Trophoblast cell (in vitro differentiated cells and primary cell): Measurements from ENCODE around the gene GADL1.

Experiments
- DNase-seq, 2 donors: peaks; one replicate each; pipeline ENCODE4 v3.0.0-alpha.2; 2016
- H2AFZ ChIP-seq: 2 replicates; pipeline ENCODE4 v1.6.1; 2013; ENCODE audit warnings: low read length, moderate library complexity, mild to moderate bottlenecking; ENCODE audit not compliant: insufficient read depth, poor library complexity
- H2AK5ac ChIP-seq: 2 replicates; pipeline ENCODE4 v1.6.1; 2013; ENCODE audit warnings: mild to moderate bottlenecking, low read length
- H2BK120ac ChIP-seq: 2 replicates; pipeline ENCODE4 v1.6.1; 2013; ENCODE audit warnings: low read length, mild to moderate bottlenecking, moderate library complexity; ENCODE audit not compliant: insufficient read depth, poor library complexity
- H2BK12ac ChIP-seq: 2 replicates; pipeline ENCODE4 v1.6.1; 2013; ENCODE audit warnings: mild to moderate bottlenecking, low read length, moderate library complexity
- H2BK5ac ChIP-seq: 2 replicates; pipeline ENCODE4 v1.6.1; 2013; ENCODE audit warnings: low read length, low read depth, moderate library complexity, mild to moderate bottlenecking; ENCODE audit not compliant: poor library complexity
- H3K14ac ChIP-seq: 2 replicates; pipeline ENCODE4 v1.6.1; 2013; ENCODE audit warnings: mild to moderate bottlenecking, low read length
- H3K18ac ChIP-seq: 2 replicates; pipeline ENCODE4 v1.6.1; 2013; ENCODE audit warnings: mild to moderate bottlenecking, low read length
- H3K23ac ChIP-seq: 2 replicates; pipeline ENCODE4 v1.6.1; 2013; ENCODE audit warnings: low read length
- H3K27ac ChIP-seq: 2 replicates; pipeline ENCODE4 v1.5.1; 2013; ENCODE audit warnings: low read depth, mild to moderate bottlenecking, inconsistent platforms, low read length, moderate library complexity
- H3K27me3 ChIP-seq: 2 replicates; pipeline ENCODE4 v1.6.1; 2013; ENCODE audit warnings: inconsistent platforms, mild to moderate bottlenecking, low read length, moderate library complexity; ENCODE audit not compliant: insufficient read depth
- H3K36me3 ChIP-seq, 2 experiments: 1 replicate in 1 of 2; 2 replicates in 1 of 2; pipeline ENCODE4 v1.6.1; 2013; ENCODE audit warnings: low read length in 2 of 2, mild to moderate bottlenecking in 2 of 2, moderate library complexity in 1 of 2; ENCODE audit not compliant: insufficient read depth in 2 of 2, control insufficient read depth in 1 of 2
- H3K4ac ChIP-seq: 2 replicates; pipeline ENCODE4 v1.6.1; 2013; ENCODE audit warnings: low read depth, mild to moderate bottlenecking, low read length, moderate library complexity
- H3K4me1 ChIP-seq, 2 experiments: 1 replicate in 1 of 2; 2 replicates in 1 of 2; pipeline ENCODE4 v1.6.1; 2013; ENCODE audit warnings: low read length in 2 of 2, mild to moderate bottlenecking in 2 of 2, moderate library complexity in 1 of 2; ENCODE audit not compliant: insufficient read depth in 2 of 2, control insufficient read depth in 1 of 2
- H3K4me2 ChIP-seq: 2 replicates; pipeline ENCODE4 v1.6.1; 2013; ENCODE audit warnings: inconsistent platforms, mild to moderate bottlenecking, low read length, moderate library complexity
- H3K4me3 ChIP-seq: 2 replicates; pipeline ENCODE4 v1.5.1; 2013; ENCODE audit warnings: mild to moderate bottlenecking, low read depth, low read length, inconsistent platforms
- H3K79me1 ChIP-seq: one replicate; pipeline ENCODE4 v1.6.1; 2013; ENCODE audit warnings: low read length
- H3K79me2 ChIP-seq: 2 replicates; pipeline ENCODE4 v1.6.1; 2013; ENCODE audit warnings: low read length, mild to moderate bottlenecking; ENCODE audit not compliant: control insufficient read depth, insufficient read depth, poor library complexity
- H3K9ac ChIP-seq: 2 replicates; pipeline ENCODE4 v1.6.1; 2013; ENCODE audit warnings: mild to moderate bottlenecking, low read length
- H3K9me3 ChIP-seq: 2 replicates; pipeline ENCODE4 v1.6.1; 2013; ENCODE audit warnings: low read depth, mild to moderate bottlenecking, control low read depth, inconsistent platforms, low read length; ENCODE audit not compliant: insufficient read depth
- H4K12ac ChIP-seq: 2 replicates; pipeline ENCODE4 v1.6.1; 2013; ENCODE audit warnings: low read depth, mild to moderate bottlenecking, low read length, moderate library complexity
- H4K8ac ChIP-seq: 2 replicates; pipeline ENCODE4 v1.6.1; 2013; ENCODE audit warnings: low read depth, mild to moderate bottlenecking, low read length, moderate library complexity
- H4K91ac ChIP-seq: one replicate; pipeline ENCODE4 v1.6.1; 2013; ENCODE audit warnings: low read depth, mild to moderate bottlenecking, low read length, moderate library complexity
- WGBS: extraction: QIAGEN DNeasy Blood & Tissue Kit; methylation state at CpG from one replicate; pipeline ENCODE4 v1.1.7; 2013; ENCODE audit warnings: missing lambda C conversion rate; ENCODE audit not compliant: insufficient read length, insufficient coverage; ENCODE audit errors: extremely low coverage; 5-methylcytosine and 5-hydroxymethylcytosine counted together

Gene GADL1

GRCh38 chr3:30733209-30733608, 161.3 kb downstream of the GADL1 start:
- Histone ChIP-seq H3K9ac (no peak overlapping the region), H2BK12ac (no peak overlapping the region), H4K8ac (no peak overlapping the region), H3K9me3 (no peaks in the 10 kb centered on the region), H3K79me1 (no peaks in the 10 kb centered on the region), H3K27me3 (no peaks in the 10 kb centered on the region), H3K79me2 (no peaks in the 10 kb centered on the region), H2AK5ac (no peak overlapping the region), H3K4ac (no peak overlapping the region), H2AFZ (no peak overlapping the region), H2BK5ac (no peak overlapping the region), H3K36me3 (no peaks in the 10 kb centered on the region), H3K27ac (no peak overlapping the region), H3K14ac (no peak overlapping the region), H3K4me1 (no peaks in the 10 kb centered on the region), H4K91ac (no peak overlapping the region), H2BK120ac (no peak overlapping the region), H3K4me3 (no peak overlapping the region), H3K18ac (no peak overlapping the region), H3K4me2 (no peak overlapping the region), H4K12ac (no peak overlapping the region), H3K23ac (no peak overlapping the region)
- DNase-seq = no peak
- no CpG with 5 or more reads among the region's 1 CpG for WGBS

- no peak overlapping the region for H3K27ac ChIP-seq
- H4K12ac ChIP-seq = no peak overlapping the region
- H3K4ac ChIP-seq = no peak overlapping the region
- no CpG with 5 or more reads among the region's 3 CpGs for WGBS
- no peak overlapping the region for H3K9ac ChIP-seq
- H2AK5ac ChIP-seq = no peak overlapping the region
- no peaks in the 10 kb centered on the region for H3K79me1 ChIP-seq
- no peak overlapping the region for H2BK5ac ChIP-seq
- H3K79me2 ChIP-seq = no peaks in the 10 kb centered on the region
- no peak overlapping the region for H3K23ac ChIP-seq
- no peak overlapping the region for H4K8ac ChIP-seq
- H3K4me3 ChIP-seq = no peak overlapping the region
- no peaks in the 10 kb centered on the region for H3K9me3 ChIP-seq
- DNase-seq = no peak
- no peak overlapping the region for H4K91ac ChIP-seq
- no peak overlapping the region for H3K18ac ChIP-seq
- no peak overlapping the region for H3K14ac ChIP-seq
- no peak overlapping the region for H2BK120ac ChIP-seq
- H2BK12ac ChIP-seq = no peak overlapping the region
- H3K4me1 ChIP-seq = no peaks in the 10 kb centered on the region
- H3K27me3 ChIP-seq = no peaks in the 10 kb centered on the region
- no peaks in the 10 kb centered on the region for H3K36me3 ChIP-seq
- H3K4me2 ChIP-seq = no peak overlapping the region
- no peak overlapping the region for H2AFZ ChIP-seq
Observed at GRCh38 chr3:30730967-30731366, 163.5 kb downstream of the GADL1 start.

GRCh38 chr3:30729936-30730335, 164.5 kb downstream of the GADL1 start:
- no peaks in the 10 kb centered on the region for H3K27me3 ChIP-seq
- no peaks in the 10 kb centered on the region for H3K36me3 ChIP-seq
- DNase-seq = no peak
- H3K27ac ChIP-seq = no peak overlapping the region
- no peak overlapping the region for H3K18ac ChIP-seq
- H4K12ac ChIP-seq = no peak overlapping the region
- H2AFZ ChIP-seq = no peak overlapping the region
- H3K4me1 ChIP-seq = no peaks in the 10 kb centered on the region
- no peak overlapping the region for H3K23ac ChIP-seq
- H3K79me1 ChIP-seq = no peaks in the 10 kb centered on the region
- no peak overlapping the region for H3K9ac ChIP-seq
- H2BK5ac ChIP-seq = no peak overlapping the region
- no peak overlapping the region for H4K8ac ChIP-seq
- no peak overlapping the region for H3K14ac ChIP-seq
- no peak overlapping the region for H3K4me3 ChIP-seq
- no peaks in the 10 kb centered on the region for H3K79me2 ChIP-seq
- H2BK12ac ChIP-seq = no peak overlapping the region
- no peak overlapping the region for H3K4me2 ChIP-seq
- no peak overlapping the region for H2BK120ac ChIP-seq
- H4K91ac ChIP-seq = no peak overlapping the region
- H3K9me3 ChIP-seq = no peaks in the 10 kb centered on the region
- H2AK5ac ChIP-seq = no peak overlapping the region
- H3K4ac ChIP-seq = no peak overlapping the region

- no peak overlapping the region for H2AFZ ChIP-seq
- no peak overlapping the region for H4K91ac ChIP-seq
- DNase-seq = no peak
- H3K4me2 ChIP-seq = no peak overlapping the region
- no peak overlapping the region for H2AK5ac ChIP-seq
- H3K18ac ChIP-seq = no peak overlapping the region
- no peak overlapping the region for H3K14ac ChIP-seq
- no peak overlapping the region for H3K4me3 ChIP-seq
- H2BK12ac ChIP-seq = no peak overlapping the region
- no peak overlapping the region for H4K12ac ChIP-seq
- H3K27me3 ChIP-seq = no peaks in the 10 kb centered on the region
- H2BK120ac ChIP-seq = no peak overlapping the region
- H3K23ac ChIP-seq = no peak overlapping the region
- H4K8ac ChIP-seq = no peak overlapping the region
- H3K79me2 ChIP-seq = no peaks in the 10 kb centered on the region
- no peaks in the 10 kb centered on the region for H3K36me3 ChIP-seq
- H3K9ac ChIP-seq = no peak overlapping the region
- H3K79me1 ChIP-seq = no peaks in the 10 kb centered on the region
- no peaks in the 10 kb centered on the region for H3K4me1 ChIP-seq
- H2BK5ac ChIP-seq = no peak overlapping the region
- no peak overlapping the region for H3K4ac ChIP-seq
- H3K27ac ChIP-seq = no peak overlapping the region
- no peaks in the 10 kb centered on the region for H3K9me3 ChIP-seq
- no CpG with 5 or more reads among the region's 2 CpGs for WGBS
Observed at GRCh38 chr3:30729512-30729911, 164.9 kb downstream of the GADL1 start.
